ENCODE results near the gene ERLIN1.

- TF ChIP-seq EZH2 (IDR thresholded peaks at IDR 0.05; ENCODE audit: low read length) (no peak), CTCF (optimal IDR thresholded peaks at IDR 0.05 in 1 of 3, IDR thresholded peaks at IDR 0.05 in 1 of 3, conservative IDR thresholded peaks at IDR 0.05 in 1 of 3; ENCODE audit: extremely low read depth in 1 of 3, insufficient read depth in 2 of 3, low read length in 3 of 3) (no peak)
These were observed 44.1 kb upstream of the ERLIN1 start for GRCh38 chr10:100229819-100230422.

Data from keratinocyte (primary cell).